Chondrocyte (in vitro differentiated cells): ENCODE results near the gene LRRC72. TPM values are rescaled to one million over a fixed set of nuclear protein-coding genes. Genes with fewer than 3 reads are reported as not detected.
A peak's percentile ranks its signal among the peaks of the same experiment; 100 is the strongest.

Source experiments
- DNase-seq: peaks from one replicate; pipeline ENCODE4 v3.0.0; 2021; ENCODE audit warnings: mixed read lengths, low spot score
- H3K27ac Mint-ChIP-seq: one replicate; pipeline ENCODE4 v1.8.0; 2021; ENCODE audit warnings: mild to moderate bottlenecking, moderate library complexity, mixed read lengths; ENCODE audit not compliant: unreplicated experiment
- H3K27me3 Mint-ChIP-seq: 2 replicates; pipeline ENCODE4 v1.8.0; 2021; ENCODE audit warnings: low read depth, mixed read lengths
- H3K36me3 Mint-ChIP-seq: 2 replicates; pipeline ENCODE4 v1.8.0; 2021; ENCODE audit warnings: low read depth, mixed read lengths
- H3K4me1 Mint-ChIP-seq: 2 replicates; pipeline ENCODE4 v1.8.0; 2021; ENCODE audit warnings: low read depth, mild to moderate bottlenecking, mixed read lengths
- H3K4me3 Mint-ChIP-seq: one replicate; pipeline ENCODE4 v1.8.0; 2021; ENCODE audit warnings: mild to moderate bottlenecking, moderate library complexity, mixed read lengths; ENCODE audit not compliant: unreplicated experiment
- H3K9me3 Mint-ChIP-seq: 2 replicates; pipeline ENCODE4 v1.8.0; 2021; ENCODE audit warnings: low read depth, mixed read lengths
- total RNA-seq: library from RNA; stranded (reverse); gene quantifications from 3 replicates; pipeline ENCODE4 v1.2.1, GENCODE V29; 2021
- TF ChIP-seq, protein P1 (sequence below): fragments of 200-600 bp; sonication (generic); IDR thresholded peaks from 2 replicates; pipeline ENCODE4 v1.5.0; 2021; ENCODE audit warnings: antibody characterized with exemption, mild to moderate bottlenecking, moderate library complexity

LRRC72 gene
- total RNA-seq, 1 donor from 2014 or later = not detected

DNA sequence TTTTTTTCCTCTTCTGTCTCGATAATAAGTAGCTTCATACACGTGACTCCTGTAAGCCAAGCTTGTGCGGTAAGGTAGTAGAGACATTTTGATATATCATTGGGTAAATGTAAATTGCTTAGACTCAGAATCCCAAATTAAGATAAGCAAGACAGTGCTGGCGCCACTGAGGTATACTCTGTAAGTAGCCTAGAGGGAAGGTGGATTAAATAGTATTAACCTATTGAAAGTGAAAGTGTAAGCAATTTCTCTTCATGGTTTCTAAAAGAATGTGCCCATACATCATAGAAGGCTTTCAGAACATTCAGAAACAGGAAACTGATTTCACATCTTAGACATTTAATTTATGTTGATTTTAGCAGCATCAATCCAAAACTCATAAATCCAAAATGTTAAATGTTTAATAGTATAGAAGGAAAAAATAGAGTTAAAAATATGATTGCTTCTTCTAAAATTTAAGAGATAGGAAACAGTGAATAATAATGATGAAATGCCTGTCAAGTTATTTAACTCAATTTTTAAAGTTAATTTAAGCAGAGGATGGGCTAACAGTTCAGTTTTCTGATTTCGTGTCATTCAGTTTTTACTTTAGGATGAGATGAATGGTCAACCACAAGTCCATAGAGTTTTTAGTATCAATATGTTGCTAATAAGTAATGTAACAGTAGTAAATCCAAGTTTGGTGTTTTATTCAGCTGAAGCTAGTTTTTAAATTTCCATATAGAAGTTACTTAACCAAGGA, 36.8 kb downstream of the LRRC72 start:
- Mint-ChIP-seq H3K4me1 (peaks cover 25% of the 10 kb centered on the region), H3K27ac (peak overlapping the region; percentile 29), H3K9me3 (no peaks in the 10 kb centered on the region), H3K36me3 (peaks cover under 1% of the 10 kb centered on the region), H3K27me3 (no peaks in the 10 kb centered on the region), H3K4me3 (no peak overlapping the region)
- TF ChIP-seq, protein P1, sequence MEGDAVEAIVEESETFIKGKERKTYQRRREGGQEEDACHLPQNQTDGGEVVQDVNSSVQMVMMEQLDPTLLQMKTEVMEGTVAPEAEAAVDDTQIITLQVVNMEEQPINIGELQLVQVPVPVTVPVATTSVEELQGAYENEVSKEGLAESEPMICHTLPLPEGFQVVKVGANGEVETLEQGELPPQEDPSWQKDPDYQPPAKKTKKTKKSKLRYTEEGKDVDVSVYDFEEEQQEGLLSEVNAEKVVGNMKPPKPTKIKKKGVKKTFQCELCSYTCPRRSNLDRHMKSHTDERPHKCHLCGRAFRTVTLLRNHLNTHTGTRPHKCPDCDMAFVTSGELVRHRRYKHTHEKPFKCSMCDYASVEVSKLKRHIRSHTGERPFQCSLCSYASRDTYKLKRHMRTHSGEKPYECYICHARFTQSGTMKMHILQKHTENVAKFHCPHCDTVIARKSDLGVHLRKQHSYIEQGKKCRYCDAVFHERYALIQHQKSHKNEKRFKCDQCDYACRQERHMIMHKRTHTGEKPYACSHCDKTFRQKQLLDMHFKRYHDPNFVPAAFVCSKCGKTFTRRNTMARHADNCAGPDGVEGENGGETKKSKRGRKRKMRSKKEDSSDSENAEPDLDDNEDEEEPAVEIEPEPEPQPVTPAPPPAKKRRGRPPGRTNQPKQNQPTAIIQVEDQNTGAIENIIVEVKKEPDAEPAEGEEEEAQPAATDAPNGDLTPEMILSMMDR = no peak
- no peak for DNase-seq

DNA sequence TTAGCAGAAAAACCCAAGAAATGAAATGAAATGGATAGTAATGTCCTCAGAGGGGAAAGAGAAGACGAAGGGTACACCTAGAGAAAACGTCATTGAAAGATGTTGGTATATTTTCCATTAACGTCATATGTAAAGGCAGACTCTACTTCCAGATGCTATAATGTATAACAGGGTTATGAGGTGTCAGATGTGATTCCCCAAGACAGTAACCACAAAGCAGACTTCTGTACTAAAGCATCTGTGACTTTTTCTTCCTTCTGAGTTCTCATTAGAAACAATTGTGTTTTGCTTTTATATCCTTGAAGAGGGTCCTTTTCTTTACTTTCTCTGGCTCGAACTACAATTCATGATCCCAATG, 37.4 kb downstream of the LRRC72 start:
- H3K36me3 Mint-ChIP-seq = peaks cover 2% of the 10 kb centered on the region

DNA sequence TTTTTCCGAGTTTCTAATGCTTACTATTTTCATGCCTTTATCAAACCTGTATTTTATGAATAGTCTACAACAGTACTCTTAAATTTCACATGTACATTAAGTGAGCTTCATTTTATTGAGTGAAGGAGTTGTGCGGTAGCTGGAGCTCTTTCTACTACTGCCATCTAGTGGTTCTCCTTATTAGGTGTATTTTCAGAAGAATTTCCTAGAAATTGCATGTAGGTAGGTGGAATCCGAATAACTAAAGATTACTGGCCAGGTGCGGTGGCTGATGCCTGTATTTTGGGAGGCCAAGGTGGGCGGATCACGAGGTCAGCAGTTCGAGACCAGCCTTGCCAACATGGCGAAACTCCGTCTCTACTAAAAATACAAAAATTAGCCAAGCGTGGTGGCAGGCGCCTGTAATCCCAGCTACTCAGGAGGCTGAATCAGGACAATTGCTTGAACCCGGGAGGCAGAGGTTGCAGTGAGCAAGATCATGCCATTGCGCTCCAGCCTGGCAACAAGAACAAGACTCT, 38.3 kb downstream of the LRRC72 start:
- Mint-ChIP-seq H3K4me3 (no peak overlapping the region), H3K9me3 (no peaks in the 10 kb centered on the region), H3K4me1 (peaks cover 25% of the 10 kb centered on the region), H3K27me3 (no peaks in the 10 kb centered on the region), H3K36me3 (peaks cover 2% of the 10 kb centered on the region), H3K27ac (no peak overlapping the region)
- DNase-seq = no peak
- TF ChIP-seq, protein P1 = peak; percentile 92

More for the DNA sequence above, 37.4 kb downstream of the LRRC72 start:
- Mint-ChIP-seq H3K9me3 (no peaks in the 10 kb centered on the region), H3K4me1 (peaks cover 25% of the 10 kb centered on the region), H3K4me3 (no peak overlapping the region), H3K27me3 (no peaks in the 10 kb centered on the region), H3K27ac (no peak overlapping the region)
- TF ChIP-seq, protein P1 = no peak
- no peak for DNase-seq

DNA sequence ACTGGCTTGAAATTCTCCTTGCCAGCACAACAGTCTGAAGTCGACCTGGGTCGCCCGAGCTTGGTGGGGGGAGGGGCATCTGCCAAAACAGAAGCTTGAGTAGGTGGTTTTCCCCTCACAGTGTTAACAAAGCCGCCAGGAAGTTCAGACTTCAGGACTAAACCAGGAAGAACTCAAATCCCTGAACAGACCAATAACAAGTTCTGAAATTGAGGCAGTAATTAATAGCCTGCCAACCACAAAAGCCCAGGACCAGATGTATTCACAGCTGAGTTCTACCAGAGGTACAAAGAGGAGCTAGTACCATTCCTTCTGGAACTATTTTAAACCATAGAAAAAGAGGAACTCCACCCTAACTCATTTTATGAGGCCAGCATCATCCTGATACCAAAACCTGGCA, 45.3 kb downstream of the LRRC72 start:
- TF ChIP-seq, protein P1 = no peak
- H3K27me3 Mint-ChIP-seq = no peaks in the 10 kb centered on the region
- peaks cover 14% of the 10 kb centered on the region for H3K9me3 Mint-ChIP-seq
- H3K4me3 Mint-ChIP-seq = no peak overlapping the region
- DNase-seq = no peak
- no peaks in the 10 kb centered on the region for H3K4me1 Mint-ChIP-seq
- H3K27ac Mint-ChIP-seq = no peak overlapping the region
- H3K36me3 Mint-ChIP-seq = peaks cover 4% of the 10 kb centered on the region

DNA sequence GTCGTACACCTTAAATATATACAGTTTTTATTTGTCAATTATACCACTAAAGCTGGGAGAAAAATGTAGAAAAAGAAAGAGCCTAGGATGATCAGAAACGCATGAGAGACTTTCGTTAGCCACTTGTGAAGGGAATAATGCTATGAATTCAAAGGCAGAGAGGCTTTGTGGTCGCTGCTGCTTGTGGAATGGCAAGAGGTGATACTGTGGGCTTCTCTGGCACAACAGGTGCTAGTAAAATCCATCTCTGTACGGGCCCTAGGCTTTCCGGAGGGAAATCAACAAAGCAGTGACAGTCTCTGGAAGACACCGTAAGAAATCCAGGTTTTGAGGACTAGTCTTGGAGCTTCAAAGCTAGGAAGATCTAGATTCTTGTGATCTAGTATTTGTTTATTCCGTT, 52.6 kb downstream of the LRRC72 start:
- no peak overlapping the region for H3K4me3 Mint-ChIP-seq
- TF ChIP-seq, protein P1 = no peak
- DNase-seq = no peak
- no peaks in the 10 kb centered on the region for H3K27me3 Mint-ChIP-seq
- no peaks in the 10 kb centered on the region for H3K4me1 Mint-ChIP-seq
- H3K9me3 Mint-ChIP-seq = no peaks in the 10 kb centered on the region
- H3K36me3 Mint-ChIP-seq = no peaks in the 10 kb centered on the region
- no peak overlapping the region for H3K27ac Mint-ChIP-seq
